ENCODE measurements around the gene FAM216A.
A peak's percentile ranks its signal among the peaks of the same experiment; 100 is the strongest.

Gene FAM216A

DNA sequence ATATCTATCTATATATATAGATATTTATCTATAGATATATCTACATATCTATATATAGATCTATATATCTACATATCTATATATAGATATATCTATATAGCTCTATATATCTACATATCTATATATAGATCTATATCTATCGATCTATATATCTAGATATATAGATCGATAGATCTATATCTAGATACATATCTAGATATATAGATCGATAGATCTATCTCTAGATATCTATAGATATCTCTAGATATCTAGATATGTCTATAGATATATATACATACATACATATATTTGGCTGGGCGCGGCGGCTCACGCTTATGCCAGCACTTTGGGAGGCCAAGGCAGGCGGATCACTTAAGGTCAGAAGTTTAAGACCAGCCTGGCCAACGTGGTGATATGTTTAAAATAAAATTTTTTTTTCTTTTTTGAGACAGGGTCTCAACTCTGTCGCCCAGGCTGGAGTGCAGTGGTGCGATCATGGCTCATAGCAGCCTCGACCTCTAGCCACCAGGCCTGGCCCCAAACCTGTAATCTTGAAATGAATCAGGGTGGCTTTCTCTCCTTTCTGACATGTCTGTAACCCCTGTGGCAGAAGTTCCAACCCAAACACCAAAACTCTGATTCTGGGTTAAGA is 36.6 kb upstream of the FAM216A start:
- TF ChIP-seq, protein P1, sequence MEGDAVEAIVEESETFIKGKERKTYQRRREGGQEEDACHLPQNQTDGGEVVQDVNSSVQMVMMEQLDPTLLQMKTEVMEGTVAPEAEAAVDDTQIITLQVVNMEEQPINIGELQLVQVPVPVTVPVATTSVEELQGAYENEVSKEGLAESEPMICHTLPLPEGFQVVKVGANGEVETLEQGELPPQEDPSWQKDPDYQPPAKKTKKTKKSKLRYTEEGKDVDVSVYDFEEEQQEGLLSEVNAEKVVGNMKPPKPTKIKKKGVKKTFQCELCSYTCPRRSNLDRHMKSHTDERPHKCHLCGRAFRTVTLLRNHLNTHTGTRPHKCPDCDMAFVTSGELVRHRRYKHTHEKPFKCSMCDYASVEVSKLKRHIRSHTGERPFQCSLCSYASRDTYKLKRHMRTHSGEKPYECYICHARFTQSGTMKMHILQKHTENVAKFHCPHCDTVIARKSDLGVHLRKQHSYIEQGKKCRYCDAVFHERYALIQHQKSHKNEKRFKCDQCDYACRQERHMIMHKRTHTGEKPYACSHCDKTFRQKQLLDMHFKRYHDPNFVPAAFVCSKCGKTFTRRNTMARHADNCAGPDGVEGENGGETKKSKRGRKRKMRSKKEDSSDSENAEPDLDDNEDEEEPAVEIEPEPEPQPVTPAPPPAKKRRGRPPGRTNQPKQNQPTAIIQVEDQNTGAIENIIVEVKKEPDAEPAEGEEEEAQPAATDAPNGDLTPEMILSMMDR (IDR thresholded peaks at IDR 0.05): no peak
- Histone ChIP-seq H3K4me1 (peaks cover 0 to 4% (median 0%) of the 10 kb centered on the region in 4 donors), H3K9me3 (no peaks in the 10 kb centered on the region), H3K27me3 (no peaks in the 10 kb centered on the region), H3K4me3 (peak overlapping the region; percentile 57 to 64), H3K27ac (peak overlapping the region; percentile 52 to 60), H3K36me3 (peaks cover 30 to 35% (median 31%) of the 10 kb centered on the region in 3 donors)
- no peak for DNase-seq
- intact Hi-C loops (cut with DNase I; ENCODE audit: low total_unique reads): no loop called here

DNA sequence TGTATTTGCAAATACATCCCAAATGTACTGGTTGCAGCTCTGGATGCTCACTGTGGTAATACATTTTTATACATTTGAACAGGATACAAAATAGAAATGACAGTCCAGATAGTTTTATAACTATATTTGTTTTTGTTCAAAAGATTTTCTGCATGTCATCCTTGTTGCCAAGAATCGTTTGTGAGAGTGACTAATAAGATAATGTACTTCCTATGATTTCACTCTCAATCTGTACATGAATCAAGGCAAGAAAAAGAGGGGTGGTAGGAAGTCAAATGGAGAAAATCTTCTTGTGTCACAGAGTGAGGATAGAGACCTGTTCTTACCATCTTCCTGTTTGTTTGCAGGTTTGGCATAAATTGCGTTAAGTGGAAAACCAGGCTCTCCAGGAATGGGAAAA is 32.4 kb upstream of the FAM216A start:
- Histone ChIP-seq H3K27me3 (no peaks in the 10 kb centered on the region), H3K36me3 (peaks cover 64 to 77% (median 71%) of the 10 kb centered on the region in 3 donors), H3K9me3 (no peaks in the 10 kb centered on the region), H3K27ac (no peak overlapping the region), H3K4me1 (no peaks in the 10 kb centered on the region), H3K4me3 (no peak overlapping the region)
- intact Hi-C loops (cut with DNase I; ENCODE audit: low total_unique reads): no loop called here
- no peak for DNase-seq
- TF ChIP-seq, protein P1 (IDR thresholded peaks at IDR 0.05): no peak

DNA sequence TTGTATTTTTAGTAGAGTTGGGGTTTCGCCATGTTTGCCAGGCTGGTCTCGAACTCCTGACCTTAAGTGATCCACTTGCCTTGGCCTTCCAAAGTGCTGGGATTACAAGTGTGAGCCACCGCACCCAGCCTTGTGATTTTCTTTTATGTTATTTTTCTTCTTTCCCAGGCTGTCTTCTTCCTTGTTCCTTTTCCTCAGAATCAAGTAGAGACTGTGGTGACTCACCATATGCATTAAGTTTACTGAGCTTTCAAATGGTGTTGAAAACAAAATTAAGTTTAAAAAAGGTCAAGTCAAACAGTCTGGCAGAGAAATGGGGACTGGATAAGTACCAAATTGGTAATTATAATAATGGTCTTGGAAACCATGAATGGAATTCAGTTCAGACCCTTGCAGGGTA is 24.2 kb upstream of the FAM216A start:
- Histone ChIP-seq H3K4me3 (no peak overlapping the region), H3K27me3 (no peaks in the 10 kb centered on the region), H3K27ac (no peak overlapping the region), H3K4me1 (peaks cover 0 to 23% (median 17%) of the 10 kb centered on the region in 4 donors), H3K36me3 (peaks cover 56 to 78% (median 60%) of the 10 kb centered on the region in 3 donors), H3K9me3 (no peaks in the 10 kb centered on the region)
- TF ChIP-seq, protein P1 (IDR thresholded peaks at IDR 0.05): no peak
- intact Hi-C loops (cut with DNase I; ENCODE audit: low total_unique reads): no loop called here
- no peak for DNase-seq

DNA sequence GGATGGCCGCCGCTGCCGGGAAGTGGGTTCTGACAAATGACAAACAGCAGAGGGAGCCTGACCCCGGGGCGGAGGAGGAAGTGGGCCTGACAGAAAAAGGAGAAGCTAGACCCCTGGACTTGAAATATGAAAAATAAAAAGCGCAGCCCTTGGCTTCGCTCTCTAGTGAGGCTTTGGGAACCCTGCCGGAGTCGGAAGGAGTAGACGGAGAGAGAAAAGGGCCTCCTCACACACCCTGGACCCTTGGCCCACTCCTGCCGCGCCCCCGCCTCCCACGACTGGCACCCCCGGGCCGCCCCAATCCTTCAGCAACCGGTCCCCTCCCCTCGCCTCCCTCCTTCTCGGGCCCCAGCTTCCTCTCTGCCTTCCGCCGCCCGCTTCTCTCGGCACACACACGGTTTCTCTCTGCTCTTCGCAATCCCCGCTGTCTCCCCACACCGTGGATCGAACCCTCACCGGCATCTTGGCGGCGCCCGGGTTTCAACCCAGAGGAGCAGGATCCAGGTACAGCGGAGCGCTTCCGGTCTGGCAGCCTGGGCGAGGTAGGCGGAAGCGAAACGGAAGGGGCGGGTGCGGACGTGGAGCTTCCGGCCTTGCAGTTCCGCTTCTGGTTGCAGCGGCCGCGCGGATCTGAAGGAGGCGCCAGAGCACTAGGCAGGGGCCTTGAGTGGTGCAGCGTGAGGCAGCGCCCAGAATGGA is 18.7 kb upstream of the FAM216A start, which contains the start of gene ARPC3:
Gene ARPC3 (minus strand): TSS at position 539 of the 699 bp plus-strand sequence. CDS start 77 bp downstream, at position 462.
- H3K27ac ChIP-seq: peak within 1 kb of the TSS; percentile 93 to 95
- DNase-seq: peak; percentile 97
- intact Hi-C loops (cut with DNase I; ENCODE audit: low total_unique reads): no loop called here
- H3K9me3 ChIP-seq: no peaks in the 10 kb centered on the region
- peak within 1 kb of the TSS; percentile 90 to 92 for H3K4me3 ChIP-seq
- H3K27me3 ChIP-seq: no peaks in the 10 kb centered on the region
- H3K36me3 ChIP-seq: peaks cover 17 to 48% (median 22%) of the 10 kb centered on the region in 3 donors
- TF ChIP-seq, protein P1 (IDR thresholded peaks at IDR 0.05): peak; percentile 77 to 91
- H3K4me1 ChIP-seq: peaks cover 0 to 26% (median 19%) of the 10 kb centered on the region in 4 donors

DNA sequence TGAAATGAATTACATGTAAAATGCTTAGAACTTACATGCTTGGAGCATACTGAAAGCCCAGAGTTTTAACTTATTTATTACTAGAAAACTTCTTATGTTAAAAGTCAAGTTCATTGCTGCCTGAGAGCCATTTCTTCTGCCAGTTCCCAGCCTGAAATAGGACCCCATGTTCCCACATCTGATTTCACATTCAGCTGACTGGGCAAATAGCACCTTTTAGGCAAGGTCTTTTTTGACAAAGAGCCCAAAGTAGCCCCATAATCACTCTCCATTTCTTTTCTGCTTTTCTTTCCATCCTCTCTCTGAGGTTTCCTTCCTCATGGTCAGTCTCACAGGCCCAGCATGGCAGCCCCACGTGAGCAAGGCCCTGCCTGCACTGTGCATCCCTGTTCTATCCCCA is 17.4 kb upstream of the FAM216A start:
- peaks cover 22 to 48% (median 28%) of the 10 kb centered on the region in 3 donors for H3K36me3 ChIP-seq
- H3K4me1 ChIP-seq: peaks cover 0 to 23% (median 19%) of the 10 kb centered on the region in 4 donors
- DNase-seq: no peak
- TF ChIP-seq, protein P1 (IDR thresholded peaks at IDR 0.05): no peak
- H3K27me3 ChIP-seq: no peaks in the 10 kb centered on the region
- H3K4me3 ChIP-seq: no peak overlapping the region
- H3K9me3 ChIP-seq: no peaks in the 10 kb centered on the region
- H3K27ac ChIP-seq: no peak overlapping the region
- intact Hi-C loops (cut with DNase I; ENCODE audit: low total_unique reads): no loop called here

Data from tibial artery (tissue), 4 donors.